Astrocyte of the cerebellum (primary cell): ENCODE results near the gene IMMT.

Experiments used
- DNase-seq: peaks from one replicate; pipeline ENCODE4 v3.0.0-alpha.2; 2011; ENCODE audit warnings: low read depth
- H3K4me3 ChIP-seq: 2 replicates; pipeline ENCODE4 v1.5.1; 2011; ENCODE audit warnings: mild to moderate bottlenecking, low read depth, low read length, moderate library complexity
- in situ Hi-C: cut with HindIII; loops from 2 replicates; pipeline ENCODE4 v1.10.0; 2017; ENCODE audit warnings: low sequenced_read_pairs
- TF ChIP-seq, protein P1 (sequence below): IDR thresholded peaks from 2 replicates; pipeline ENCODE4 v1.5.1; 2012; ENCODE audit warnings: low read length, low read depth, moderate library complexity, mild to moderate bottlenecking; ENCODE audit errors: missing control alignments

IMMT gene

DNA sequence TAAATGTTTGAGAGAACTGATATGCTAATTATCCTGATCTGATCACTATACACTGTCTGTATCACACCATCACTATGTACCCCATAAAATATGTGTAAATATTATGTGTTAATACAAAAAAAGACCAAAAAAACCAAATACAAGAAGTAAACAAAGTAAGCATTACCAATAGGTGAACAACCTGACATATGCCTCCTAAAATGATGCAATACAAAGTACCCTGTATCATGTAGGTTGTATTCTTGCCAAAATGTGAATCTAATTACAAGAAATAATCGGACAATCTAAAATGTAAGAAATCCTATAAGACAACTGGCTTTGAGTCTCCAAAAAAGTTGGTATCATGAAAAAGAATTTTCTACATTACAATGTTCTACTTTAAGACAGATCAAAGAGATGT, 97.3 kb downstream of the IMMT start:
- DNase-seq = no peak
- no peak overlapping the region for H3K4me3 ChIP-seq
- TF ChIP-seq, protein P1, sequence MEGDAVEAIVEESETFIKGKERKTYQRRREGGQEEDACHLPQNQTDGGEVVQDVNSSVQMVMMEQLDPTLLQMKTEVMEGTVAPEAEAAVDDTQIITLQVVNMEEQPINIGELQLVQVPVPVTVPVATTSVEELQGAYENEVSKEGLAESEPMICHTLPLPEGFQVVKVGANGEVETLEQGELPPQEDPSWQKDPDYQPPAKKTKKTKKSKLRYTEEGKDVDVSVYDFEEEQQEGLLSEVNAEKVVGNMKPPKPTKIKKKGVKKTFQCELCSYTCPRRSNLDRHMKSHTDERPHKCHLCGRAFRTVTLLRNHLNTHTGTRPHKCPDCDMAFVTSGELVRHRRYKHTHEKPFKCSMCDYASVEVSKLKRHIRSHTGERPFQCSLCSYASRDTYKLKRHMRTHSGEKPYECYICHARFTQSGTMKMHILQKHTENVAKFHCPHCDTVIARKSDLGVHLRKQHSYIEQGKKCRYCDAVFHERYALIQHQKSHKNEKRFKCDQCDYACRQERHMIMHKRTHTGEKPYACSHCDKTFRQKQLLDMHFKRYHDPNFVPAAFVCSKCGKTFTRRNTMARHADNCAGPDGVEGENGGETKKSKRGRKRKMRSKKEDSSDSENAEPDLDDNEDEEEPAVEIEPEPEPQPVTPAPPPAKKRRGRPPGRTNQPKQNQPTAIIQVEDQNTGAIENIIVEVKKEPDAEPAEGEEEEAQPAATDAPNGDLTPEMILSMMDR = no peak
- in situ Hi-C loops = loop anchor here (25.0 kb wide), 1 partner anchor 386 kb away; no protein-coding TSS in a partner anchor

DNA sequence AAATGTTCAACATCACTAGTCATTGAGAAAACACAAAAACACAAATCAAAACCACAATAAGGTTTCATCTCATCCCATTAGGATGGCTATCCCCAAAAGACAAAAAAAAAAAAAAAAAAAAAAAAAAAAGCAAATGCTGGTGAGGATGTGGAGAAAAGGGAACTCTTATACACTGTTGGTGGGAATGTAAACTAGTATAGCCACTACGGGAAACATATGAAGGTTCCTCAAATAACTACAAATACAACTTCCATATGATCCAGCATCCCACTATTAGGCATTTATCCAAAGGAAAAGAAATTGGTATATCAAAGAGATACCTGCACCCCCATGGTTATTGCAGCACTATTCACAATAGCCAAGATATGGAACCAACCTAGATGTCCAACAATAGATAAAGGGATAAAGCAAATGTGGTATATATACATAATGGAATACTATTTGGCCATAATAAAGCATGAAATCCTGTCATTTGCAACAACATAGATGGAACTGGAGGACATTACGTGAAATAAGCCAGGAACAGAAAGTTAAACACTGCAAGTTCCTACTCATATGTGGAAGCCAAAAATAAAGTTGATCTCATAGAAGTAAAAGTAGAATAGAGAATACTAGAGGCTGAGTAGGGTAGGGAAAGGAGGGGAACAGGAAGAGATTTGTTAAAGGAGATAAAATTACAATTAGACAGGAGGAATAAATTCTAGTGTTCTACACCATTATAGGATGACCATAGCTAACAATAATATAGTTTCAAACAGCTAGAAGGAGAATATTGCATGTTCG, 98.0 kb downstream of the IMMT start:
- DNase-seq = no peak
- in situ Hi-C loops = loop anchor here (25.0 kb wide), 1 partner anchor 385 kb away; no protein-coding TSS in a partner anchor
- H3K4me3 ChIP-seq = no peak overlapping the region

DNA sequence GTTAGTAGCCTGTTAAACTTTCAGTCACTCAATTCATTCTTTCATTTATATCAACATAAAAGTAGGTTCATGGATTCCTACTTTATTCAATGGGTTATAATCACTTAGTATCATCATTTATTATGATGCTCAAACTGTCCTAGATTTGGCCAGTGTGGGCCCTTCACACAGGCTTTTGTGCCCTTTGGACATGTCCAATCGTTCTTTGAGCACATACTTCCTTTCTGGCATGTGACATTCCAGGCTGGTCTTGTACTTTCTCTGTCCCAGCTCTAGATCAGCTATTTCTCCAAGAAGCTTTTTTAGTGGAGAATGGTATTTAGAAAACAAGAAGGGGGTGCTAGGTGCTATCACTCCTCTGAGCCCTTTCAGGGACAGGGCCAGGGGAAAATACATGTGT, 101.0 kb downstream of the IMMT start:
- DNase-seq = no peak
- TF ChIP-seq, protein P1 = no peak
- in situ Hi-C loops = loop anchor here (25.0 kb wide), 1 partner anchor 382 kb away; no protein-coding TSS in a partner anchor
- no peak overlapping the region for H3K4me3 ChIP-seq

More for the DNA sequence above, 98.0 kb downstream of the IMMT start:
- TF ChIP-seq, protein P1 = no peak
